ENCODE measurements around the gene NBPF1.
A peak's percentile ranks its signal among the peaks of the same experiment; 100 is the strongest.
"Not testable (repeated sequence)": the region's sequence is repeated elsewhere in the genome, so short reads cannot be mapped to it uniquely, and the experiment has no call there.

The NBPF1 gene

GRCh38 chr1:16613185-16614147 is at the start of gene NBPF1:
Gene NBPF1 (minus strand): TSS chr1:16613564.
- Histone ChIP-seq H3K36me3 (peaks cover 14% of the 10 kb centered on the region), H3K27ac (peak within 1 kb of the TSS; percentile 37), H3K9me3 (no peaks in the 10 kb centered on the region), H3K4me3 (ENCODE audit: low read depth in 1 of 2, low read length in 1 of 2) (peak within 1 kb of the TSS; percentile 71 to 79), H3K27me3 (peaks cover 27% of the 10 kb centered on the region), H3K4me1 (ENCODE audit: control insufficient read depth in 1 of 2, insufficient read depth in 1 of 2, low read depth in 1 of 2, low read length in 1 of 2) (peaks cover 20 to 22% of the 10 kb centered on the region in 2 experiments)
- peak; percentile 12 for TF ChIP-seq CTCF (IDR thresholded peaks at IDR 0.05)

- not testable (repeated sequence) for H3K36me3 ChIP-seq; H3K9me3 ChIP-seq; H3K4me1 ChIP-seq (ENCODE audit: control insufficient read depth in 1 of 2, insufficient read depth in 1 of 2, low read depth in 1 of 2, low read length in 1 of 2); H3K27ac ChIP-seq; H3K27me3 ChIP-seq; H3K4me3 ChIP-seq (ENCODE audit: low read depth in 1 of 2, low read length in 1 of 2)
Observed at GRCh38 chr1:16658234-16658633, 44.9 kb upstream of the NBPF1 start.

DNA sequence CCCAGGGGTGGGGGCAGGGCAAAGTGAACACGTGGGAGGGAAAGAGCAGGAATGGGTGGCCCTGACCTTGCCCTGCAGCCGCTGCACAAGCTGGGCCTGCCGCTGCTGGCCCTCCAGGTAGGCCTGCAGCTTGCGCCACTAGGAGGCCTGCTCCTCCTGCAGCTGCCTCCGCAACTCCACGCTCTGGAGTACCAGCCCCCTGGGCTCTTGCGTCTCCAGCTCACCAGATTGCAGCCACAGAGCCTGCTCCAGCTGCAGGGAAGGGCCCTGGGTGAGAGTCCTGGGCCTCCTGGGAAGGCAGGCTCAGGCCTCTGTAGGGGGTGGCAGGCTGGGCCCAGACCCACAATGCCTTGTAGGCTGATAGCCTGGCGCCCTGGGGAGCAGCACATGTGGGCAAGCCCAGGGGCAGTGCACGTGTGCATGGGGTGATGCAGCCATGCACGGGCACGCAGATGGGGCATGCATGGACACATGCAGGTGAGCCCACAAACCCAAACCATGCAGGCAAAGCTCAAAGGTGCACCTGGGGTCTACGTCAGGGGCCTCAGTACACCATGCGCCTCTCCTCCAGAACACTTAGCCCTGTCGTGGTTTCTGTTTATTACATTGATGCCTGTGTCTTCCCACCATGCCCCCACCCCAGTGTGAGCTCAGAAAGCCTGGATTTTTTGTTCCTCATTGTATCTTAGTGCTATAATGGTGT is 43.8 kb upstream of the NBPF1 start:
- not testable (repeated sequence) for H3K4me3 ChIP-seq (ENCODE audit: low read depth in 1 of 2, low read length in 1 of 2); H3K9me3 ChIP-seq; H3K4me1 ChIP-seq (ENCODE audit: control insufficient read depth in 1 of 2, insufficient read depth in 1 of 2, low read depth in 1 of 2, low read length in 1 of 2); H3K27ac ChIP-seq; H3K27me3 ChIP-seq; H3K36me3 ChIP-seq

GRCh38 chr1:16656574-16656973 is 43.2 kb upstream of the NBPF1 start:
- H3K4me3 ChIP-seq (ENCODE audit: low read depth in 1 of 2, low read length in 1 of 2); H3K27ac ChIP-seq; H3K36me3 ChIP-seq; H3K9me3 ChIP-seq; H3K27me3 ChIP-seq; H3K4me1 ChIP-seq (ENCODE audit: control insufficient read depth in 1 of 2, insufficient read depth in 1 of 2, low read depth in 1 of 2, low read length in 1 of 2): not testable (repeated sequence)

GRCh38 chr1:16651560-16651959 is 38.2 kb upstream of the NBPF1 start:
- not testable (repeated sequence) for H3K36me3 ChIP-seq; H3K4me3 ChIP-seq (ENCODE audit: low read depth in 1 of 2, low read length in 1 of 2); H3K9me3 ChIP-seq; H3K4me1 ChIP-seq (ENCODE audit: control insufficient read depth in 1 of 2, insufficient read depth in 1 of 2, low read depth in 1 of 2, low read length in 1 of 2); H3K27ac ChIP-seq
- H3K27me3 ChIP-seq = peaks cover 53% of the 10 kb centered on the region

- H3K9me3 ChIP-seq; H3K4me3 ChIP-seq (ENCODE audit: low read depth in 1 of 2, low read length in 1 of 2); H3K27ac ChIP-seq; H3K4me1 ChIP-seq (ENCODE audit: control insufficient read depth in 1 of 2, insufficient read depth in 1 of 2, low read depth in 1 of 2, low read length in 1 of 2); H3K36me3 ChIP-seq: not testable (repeated sequence)
- H3K27me3 ChIP-seq = peaks cover 63% of the 10 kb centered on the region
Observed at GRCh38 chr1:16649960-16650359, 36.6 kb upstream of the NBPF1 start.

- not testable (repeated sequence) for H3K27ac ChIP-seq
Observed at GRCh38 chr1:16649390-16649789, 36.0 kb upstream of the NBPF1 start.

DNA sequence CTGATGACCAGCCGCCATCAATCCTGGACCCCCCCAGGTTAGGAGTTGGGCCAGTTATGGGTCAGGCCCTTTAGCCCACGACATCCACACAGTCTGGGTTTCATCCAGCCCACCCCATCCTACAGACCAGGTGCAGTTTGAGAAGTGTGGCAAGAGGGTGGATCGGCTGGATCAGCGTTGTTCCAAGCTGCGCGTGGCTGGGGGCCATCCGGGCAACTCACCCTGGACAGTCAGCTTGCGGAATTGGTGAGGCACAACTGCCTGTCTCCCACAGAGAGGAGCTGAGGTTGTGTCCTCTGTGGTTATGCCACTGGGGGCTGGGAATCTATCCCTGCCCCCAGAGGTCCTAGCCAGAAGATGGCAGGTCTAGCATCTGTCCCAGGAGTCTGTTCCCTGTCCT is 35.4 kb upstream of the NBPF1 start:
- not testable (repeated sequence) for H3K36me3 ChIP-seq; H3K27ac ChIP-seq; H3K9me3 ChIP-seq; H3K4me3 ChIP-seq (ENCODE audit: low read depth in 1 of 2, low read length in 1 of 2)
- Histone ChIP-seq H3K27me3 (peaks cover 63% of the 10 kb centered on the region), H3K4me1 (ENCODE audit: control insufficient read depth in 1 of 2, insufficient read depth in 1 of 2, low read depth in 1 of 2, low read length in 1 of 2) (peaks cover 14% of the 10 kb centered on the region in 2 experiments)

More at GRCh38 chr1:16649390-16649789, 36.0 kb upstream of the NBPF1 start:
- peaks cover 9 to 10% of the 10 kb centered on the region in 2 experiments for H3K4me1 ChIP-seq (ENCODE audit: control insufficient read depth in 1 of 2, insufficient read depth in 1 of 2, low read depth in 1 of 2, low read length in 1 of 2)
- not testable (repeated sequence) for H3K36me3 ChIP-seq; H3K4me3 ChIP-seq (ENCODE audit: low read depth in 1 of 2, low read length in 1 of 2); H3K9me3 ChIP-seq
- H3K27me3 ChIP-seq = peaks cover 63% of the 10 kb centered on the region

DNA sequence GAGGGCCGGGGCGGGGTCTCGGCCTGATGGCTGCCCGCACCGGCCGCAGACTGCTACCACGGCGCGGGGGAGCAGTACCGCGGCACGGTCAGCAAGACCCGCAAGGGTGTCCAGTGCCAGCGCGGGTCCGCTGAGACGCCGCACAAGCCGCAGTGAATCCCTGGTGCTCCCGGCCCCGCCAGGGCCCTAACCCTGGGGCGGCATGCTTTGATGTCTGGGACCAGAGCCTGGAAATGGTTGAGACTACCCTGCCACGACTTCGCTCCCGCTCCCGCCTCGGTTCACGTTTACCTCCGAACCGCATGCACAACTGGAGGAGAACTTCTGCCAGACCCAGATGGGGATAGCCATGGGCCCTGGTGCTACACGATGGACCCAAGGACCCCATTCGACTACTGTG is 34.9 kb upstream of the NBPF1 start:
- H3K4me3 ChIP-seq (ENCODE audit: low read depth in 1 of 2, low read length in 1 of 2) = not testable (repeated sequence)

DNA sequence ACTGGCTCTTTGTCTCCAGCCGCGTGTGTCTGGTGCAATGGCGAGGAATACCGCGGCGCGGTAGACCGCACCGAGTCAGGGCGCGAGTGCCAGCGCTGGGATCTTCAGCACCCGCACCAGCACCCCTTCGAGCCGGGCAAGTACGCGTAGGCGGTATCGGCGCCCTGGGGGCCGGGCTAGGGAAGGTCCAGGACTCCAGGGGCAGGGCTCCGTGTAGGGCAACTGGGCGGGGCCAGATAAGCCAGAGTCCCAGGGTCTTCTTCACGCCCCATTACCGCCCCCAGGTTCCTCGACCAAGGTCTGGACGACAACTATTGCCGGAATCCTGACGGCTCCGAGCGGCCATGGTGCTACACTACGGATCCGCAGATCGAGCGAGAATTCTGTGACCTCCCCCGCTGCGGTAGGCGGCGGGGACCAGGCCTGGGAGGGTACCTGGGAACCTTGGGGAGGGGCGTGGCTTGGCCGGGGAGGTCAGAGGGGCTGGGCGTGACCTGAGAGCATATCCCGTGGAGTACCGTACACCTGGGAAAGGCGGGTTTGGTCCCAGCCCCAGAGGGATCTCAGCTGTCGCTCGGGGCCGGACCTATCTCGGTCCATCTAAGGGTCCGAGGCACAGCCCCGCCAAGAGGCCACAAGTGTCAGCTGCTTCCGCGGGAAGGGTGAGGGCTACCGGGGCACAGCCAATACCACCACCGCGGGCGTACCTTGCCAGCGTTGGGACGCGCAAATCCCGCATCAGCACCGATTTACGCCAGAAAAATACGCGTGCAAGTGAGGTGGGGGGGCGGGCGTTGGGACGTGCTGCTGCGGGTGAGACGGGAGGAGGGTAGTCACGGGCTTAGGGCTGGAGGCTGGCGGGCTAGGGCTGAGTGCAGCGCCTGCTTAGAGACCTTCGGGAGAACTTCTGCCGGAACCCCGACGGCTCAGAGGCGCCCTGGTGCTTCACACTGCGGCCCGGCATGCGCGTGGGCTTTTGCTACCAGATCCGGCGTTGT is 34.1 kb upstream of the NBPF1 start:
- Histone ChIP-seq H3K4me1 (ENCODE audit: control insufficient read depth in 1 of 2, insufficient read depth in 1 of 2, low read depth in 1 of 2, low read length in 1 of 2) (peaks cover 24 to 27% of the 10 kb centered on the region in 2 experiments), H3K27me3 (peaks cover 63% of the 10 kb centered on the region)
- not testable (repeated sequence) for H3K4me3 ChIP-seq (ENCODE audit: low read depth in 1 of 2, low read length in 1 of 2); H3K36me3 ChIP-seq; H3K9me3 ChIP-seq; H3K27ac ChIP-seq

More for the DNA sequence above, 34.9 kb upstream of the NBPF1 start:
- Histone ChIP-seq H3K27me3 (peaks cover 63% of the 10 kb centered on the region), H3K4me1 (ENCODE audit: control insufficient read depth in 1 of 2, insufficient read depth in 1 of 2, low read depth in 1 of 2, low read length in 1 of 2) (peaks cover 19% of the 10 kb centered on the region in 2 experiments)
- H3K36me3 ChIP-seq, H3K27ac ChIP-seq, H3K9me3 ChIP-seq: not testable (repeated sequence)

- not testable (repeated sequence) for H3K36me3 ChIP-seq; H3K27ac ChIP-seq; H3K9me3 ChIP-seq; H3K4me3 ChIP-seq (ENCODE audit: low read depth in 1 of 2, low read length in 1 of 2)
- peaks cover 24 to 27% of the 10 kb centered on the region in 2 experiments for H3K4me1 ChIP-seq (ENCODE audit: control insufficient read depth in 1 of 2, insufficient read depth in 1 of 2, low read depth in 1 of 2, low read length in 1 of 2)
- H3K27me3 ChIP-seq = peaks cover 55% of the 10 kb centered on the region
Observed at GRCh38 chr1:16646716-16647115, 33.4 kb upstream of the NBPF1 start.

All from neutrophil (primary cell).